PC-3 (cell line): ENCODE results near the gene PIM3. TPM values are rescaled to one million over a fixed set of nuclear protein-coding genes. Genes with fewer than 3 reads are reported as not detected.

Experiments used
- ATAC-seq: fragments of 200-7000 bp; cut with Tn5 transposase; 2 replicates; pipeline ENCODE4 v1.9.1; 2020; ENCODE audit warnings: mild to moderate bottlenecking, moderate library complexity
- BruUV-seq: library from RNA; stranded (reverse); fragments of 400-500 nt; replicated peaks from 2 replicates; lab custom pipeline; 2021; lab: Mats Ljungman, UMichigan
- CTCF ChIA-PET: fragments of 300-600 bp; sonication (Branson Sonifier 250); formaldehyde crosslinking; loops from one replicate; lab custom pipeline; 2022; ENCODE audit warnings: antibody characterized with exemption; lab: Charles Lee
- POLR2A ChIA-PET: fragments of 300-600 bp; sonication (Branson Sonifier 250); formaldehyde crosslinking; loops from one replicate; lab custom pipeline; 2022; ENCODE audit warnings: antibody characterized with exemption; ENCODE audit not compliant: unreplicated experiment; lab: Charles Lee
- DNase-seq: peaks from one replicate; pipeline ENCODE4 v3.0.0-alpha.2; 2015
- H2AFZ ChIP-seq: fragments of 300-600 bp; sonication (generic); 2 replicates; pipeline ENCODE4 v1.6.0; 2016; ENCODE audit warnings: antibody characterized with exemption, low read length
- H3F3A ChIP-seq: fragments of 300-600 bp; sonication (generic); one replicate; pipeline ENCODE4 v1.6.0; 2017; ENCODE audit warnings: antibody characterized with exemption, low read length, control low read depth, mild to moderate bottlenecking; ENCODE audit not compliant: unreplicated experiment
- H3K27ac ChIP-seq: fragments of 300-600 bp; sonication (generic); 2 replicates; pipeline ENCODE4 v1.5.1; 2016; ENCODE audit warnings: mild to moderate bottlenecking, low read length
- H3K27me3 ChIP-seq: fragments of 300-600 bp; sonication (generic); 2 replicates; pipeline ENCODE4 v1.6.1; 2016; ENCODE audit warnings: low read length, mixed read lengths
- H3K36me3 ChIP-seq: fragments of 300-600 bp; sonication (generic); 2 replicates; pipeline ENCODE4 v1.6.1; 2016; ENCODE audit warnings: low read depth, mixed run types, low read length, mixed read lengths
- H3K4me1 ChIP-seq: fragments of 300-600 bp; sonication (generic); 2 replicates; pipeline ENCODE4 v1.5.1; 2016; ENCODE audit warnings: low read length; ENCODE audit not compliant: insufficient read depth
- H3K4me2 ChIP-seq: fragments of 300-600 bp; sonication (generic); 2 replicates; pipeline ENCODE4 v1.6.0; 2016; ENCODE audit warnings: low read length
- H3K4me3 ChIP-seq: fragments of 300-600 bp; sonication (generic); 2 replicates; pipeline ENCODE4 v1.5.1; 2016; ENCODE audit warnings: mild to moderate bottlenecking, low read length, mixed read lengths
- H3K79me2 ChIP-seq: fragments of 300-600 bp; sonication (generic); 2 replicates; pipeline ENCODE4 v1.6.1; 2017; ENCODE audit warnings: low read length, mixed read lengths
- H3K9ac ChIP-seq: fragments of 300-600 bp; sonication (generic); 2 replicates; pipeline ENCODE4 v1.6.0; 2016; ENCODE audit warnings: mild to moderate bottlenecking, low read length
- H3K9me2 ChIP-seq: fragments of 300-600 bp; sonication (generic); replicated peaks from 2 replicates; pipeline ENCODE4 v1.6.1; 2016; ENCODE audit warnings: mixed run types, low read length, mixed read lengths
- H3K9me3 ChIP-seq: fragments of 300-600 bp; sonication (generic); 2 replicates; pipeline ENCODE4 v1.6.1; 2016; ENCODE audit warnings: low read length, mixed read lengths
- H4K20me1 ChIP-seq: fragments of 300-600 bp; sonication (generic); 2 replicates; pipeline ENCODE4 v1.6.1; 2016; ENCODE audit warnings: low read length, mixed read lengths
- EZH2 ChIP-seq: fragments of 300-600 bp; sonication (generic); IDR thresholded peaks from one replicate; pipeline ENCODE4 v1.6.1; 2017; ENCODE audit warnings: antibody characterized with exemption, mild to moderate bottlenecking, low read length; ENCODE audit not compliant: unreplicated experiment
- EZH2phosphoT487 ChIP-seq: fragments of 300-600 bp; sonication (generic); IDR thresholded peaks from 2 replicates; pipeline ENCODE4 v1.6.1; 2018; ENCODE audit warnings: mild to moderate bottlenecking, antibody characterized with exemption, low read length, borderline replicate concordance
- intact Hi-C: fragments of 100-400 bp; cut with micrococcal nuclease; formaldehyde crosslinking; loops from 2 replicates; pipeline ENCODE4 v1.9.0; 2023
- total RNA-seq: library from RNA; depleted of rRNA; stranded (reverse); fragments of >200 nt; gene quantifications from 2 replicates; pipeline ENCODE4 v1.2.3, GENCODE V29; 2014
- TF ChIP-seq, protein P1 (sequence below): fragments of 300-600 bp; sonication (generic); conservative IDR thresholded peaks from 2 replicates; pipeline ENCODE4 v1.5.1; 2017; ENCODE audit warnings: antibody characterized with exemption, low read depth, mild to moderate bottlenecking, low read length

Gene PIM3
- total RNA-seq, 1 experiment from 2014 or later: 61.7 TPM

DNA sequence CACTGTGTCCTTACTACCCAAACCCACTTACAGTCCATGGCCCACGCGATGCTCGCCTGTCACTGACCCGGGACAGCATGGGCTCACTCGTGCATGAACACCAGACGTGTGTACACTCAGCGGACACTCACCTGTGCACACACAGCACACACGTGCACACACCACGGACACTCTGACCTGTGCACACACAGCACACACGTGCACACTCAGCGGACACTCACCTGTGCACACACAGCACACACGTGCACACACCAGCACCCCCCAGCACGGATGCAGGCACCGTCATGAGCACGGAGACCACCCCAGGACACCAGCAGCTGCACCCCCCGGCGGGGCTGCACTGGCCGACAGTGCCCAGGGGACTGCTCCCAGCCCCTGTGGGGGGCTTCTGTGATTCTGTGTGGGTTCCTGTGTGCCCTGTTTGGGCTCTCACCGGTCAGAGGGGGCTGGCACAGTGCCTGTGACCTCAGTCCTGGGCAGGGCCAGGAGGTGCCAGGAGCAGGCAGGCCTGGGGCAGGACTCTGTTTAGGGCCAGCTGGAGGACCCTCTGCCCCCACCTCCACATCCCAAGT is 21.9 kb upstream of the PIM3 start:
- intact Hi-C loops: no loop called here

DNA sequence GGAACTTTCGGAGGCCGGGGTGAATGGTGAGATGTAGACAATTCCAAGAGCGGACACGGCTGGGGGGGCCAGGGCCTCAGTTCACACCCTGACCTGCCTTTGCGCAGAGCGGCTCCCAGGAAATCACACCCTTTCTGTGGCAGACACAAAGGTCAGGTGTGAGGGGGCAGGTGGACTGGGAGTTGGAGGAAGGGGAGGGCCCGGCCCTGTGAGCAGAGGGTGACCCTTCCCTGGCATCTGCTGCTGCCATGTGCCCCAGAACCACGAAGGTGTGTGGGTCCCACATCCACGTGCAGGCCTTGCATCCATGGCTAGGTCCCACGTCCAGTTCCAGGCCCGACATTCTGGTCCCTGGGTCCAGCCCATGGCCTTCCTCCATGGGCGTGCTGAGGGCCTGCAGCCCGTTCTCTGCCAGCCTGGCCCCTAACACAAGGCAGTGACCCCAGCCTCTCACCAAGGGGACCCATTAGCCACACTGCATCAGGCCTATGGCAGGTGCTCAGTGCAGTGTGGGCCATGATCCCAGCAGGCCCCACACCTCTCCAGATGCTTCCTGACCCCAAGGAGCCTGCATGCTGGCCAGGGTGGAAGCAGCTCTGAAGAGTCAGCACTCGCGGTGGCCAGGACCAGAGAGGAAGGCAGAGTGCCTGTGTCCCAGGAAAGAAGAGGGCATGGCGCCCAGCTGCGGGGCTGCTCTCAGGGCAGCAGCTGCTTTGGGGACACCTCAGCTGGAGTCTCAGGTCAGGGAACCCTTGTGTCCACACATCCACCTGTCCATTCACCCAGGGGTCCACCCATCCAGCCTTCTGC is 18.9 kb upstream of the PIM3 start:
- no peaks in the 10 kb centered on the region for H3F3A ChIP-seq
- DNase-seq: no peak
- no TSS peak for BruUV-seq
- no peaks in the 10 kb centered on the region for H3K36me3 ChIP-seq
- no peak overlapping the region for H3K4me3 ChIP-seq
- H2AFZ ChIP-seq: no peak overlapping the region
- H3K79me2 ChIP-seq: no peaks in the 10 kb centered on the region
- no peak overlapping the region for H3K4me2 ChIP-seq
- no peaks in the 10 kb centered on the region for H4K20me1 ChIP-seq
- CTCF ChIA-PET: no interaction called here
- no peaks in the 10 kb centered on the region for H3K9me3 ChIP-seq
- no peak overlapping the region for H3K27ac ChIP-seq
- no peak for ATAC-seq
- intact Hi-C loops: no loop called here
- POLR2A ChIA-PET: no interaction called here
- H3K9ac ChIP-seq: no peak overlapping the region
- H3K27me3 ChIP-seq: no peaks in the 10 kb centered on the region
- H3K4me1 ChIP-seq: no peaks in the 10 kb centered on the region
- H3K9me2 ChIP-seq: no peaks in the 10 kb centered on the region
- TF ChIP-seq EZH2phosphoT487 (no peak), EZH2 (no peak)
- TF ChIP-seq, protein P1, sequence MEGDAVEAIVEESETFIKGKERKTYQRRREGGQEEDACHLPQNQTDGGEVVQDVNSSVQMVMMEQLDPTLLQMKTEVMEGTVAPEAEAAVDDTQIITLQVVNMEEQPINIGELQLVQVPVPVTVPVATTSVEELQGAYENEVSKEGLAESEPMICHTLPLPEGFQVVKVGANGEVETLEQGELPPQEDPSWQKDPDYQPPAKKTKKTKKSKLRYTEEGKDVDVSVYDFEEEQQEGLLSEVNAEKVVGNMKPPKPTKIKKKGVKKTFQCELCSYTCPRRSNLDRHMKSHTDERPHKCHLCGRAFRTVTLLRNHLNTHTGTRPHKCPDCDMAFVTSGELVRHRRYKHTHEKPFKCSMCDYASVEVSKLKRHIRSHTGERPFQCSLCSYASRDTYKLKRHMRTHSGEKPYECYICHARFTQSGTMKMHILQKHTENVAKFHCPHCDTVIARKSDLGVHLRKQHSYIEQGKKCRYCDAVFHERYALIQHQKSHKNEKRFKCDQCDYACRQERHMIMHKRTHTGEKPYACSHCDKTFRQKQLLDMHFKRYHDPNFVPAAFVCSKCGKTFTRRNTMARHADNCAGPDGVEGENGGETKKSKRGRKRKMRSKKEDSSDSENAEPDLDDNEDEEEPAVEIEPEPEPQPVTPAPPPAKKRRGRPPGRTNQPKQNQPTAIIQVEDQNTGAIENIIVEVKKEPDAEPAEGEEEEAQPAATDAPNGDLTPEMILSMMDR: no peak

More for the DNA sequence above, 21.9 kb upstream of the PIM3 start:
- CTCF ChIA-PET: no interaction called here
- H3K4me2 ChIP-seq: no peak overlapping the region
- POLR2A ChIA-PET: no interaction called here
- H4K20me1 ChIP-seq: no peaks in the 10 kb centered on the region
- DNase-seq (no peak), ATAC-seq (no peak)
- peaks cover 13% of the 10 kb centered on the region for H3K4me1 ChIP-seq
- TF ChIP-seq EZH2 (no peak), EZH2phosphoT487 (no peak)
- TF ChIP-seq, protein P1: no peak
- no peaks in the 10 kb centered on the region for H3K36me3 ChIP-seq
- no peak overlapping the region for H3K27ac ChIP-seq
- H3K9me2 ChIP-seq: no peaks in the 10 kb centered on the region
- H3K9me3 ChIP-seq: no peaks in the 10 kb centered on the region
- BruUV-seq: no TSS peak
- H3K79me2 ChIP-seq: no peaks in the 10 kb centered on the region
- H3K27me3 ChIP-seq: no peaks in the 10 kb centered on the region
- H3K9ac ChIP-seq: no peak overlapping the region
- H3K4me3 ChIP-seq: no peak overlapping the region
- H2AFZ ChIP-seq: no peak overlapping the region
- no peaks in the 10 kb centered on the region for H3F3A ChIP-seq
